Panc1 (cell line): ENCODE data around the gene TOR1A.

Experiments
- TF ChIP-seq, protein P1 (sequence below): fragments of 450-650 bp; IDR thresholded peaks from 2 replicates; pipeline ENCODE4 v1.5.1; 2017; ENCODE audit warnings: mild to moderate bottlenecking
- TF ChIP-seq, protein P2 (sequence below), 2 experiments: IDR thresholded peaks; 2 replicates each; pipeline ENCODE4 v1.6.1; 2011 to 2012; ENCODE audit warnings: low read depth in 2 of 2, control low read depth in 1 of 2, low read length in 1 of 2, mild to moderate bottlenecking in 1 of 2, moderate library complexity in 1 of 2; ENCODE audit not compliant: insufficient read depth in 1 of 2

DNA sequence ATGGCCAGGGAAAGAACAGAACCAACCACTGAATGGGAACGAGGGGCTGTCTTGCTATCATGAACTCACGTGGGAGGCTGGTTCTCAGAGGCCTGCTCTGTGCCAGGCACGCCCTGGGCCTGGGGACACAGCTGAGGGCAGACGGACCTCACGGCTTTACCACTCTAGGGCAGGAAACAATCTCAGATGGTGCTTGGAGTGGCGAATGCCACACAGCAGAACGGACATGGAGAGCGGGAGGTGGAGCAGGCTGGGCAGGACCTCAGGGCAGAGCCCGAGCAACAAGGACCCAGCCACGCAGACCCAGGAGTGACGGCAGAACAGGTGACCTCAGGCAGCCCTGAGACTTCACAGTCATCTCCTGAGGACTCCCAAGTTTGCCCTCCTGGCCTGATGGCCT is 8.7 kb downstream of the TOR1A start:
- TF ChIP-seq, protein P1, sequence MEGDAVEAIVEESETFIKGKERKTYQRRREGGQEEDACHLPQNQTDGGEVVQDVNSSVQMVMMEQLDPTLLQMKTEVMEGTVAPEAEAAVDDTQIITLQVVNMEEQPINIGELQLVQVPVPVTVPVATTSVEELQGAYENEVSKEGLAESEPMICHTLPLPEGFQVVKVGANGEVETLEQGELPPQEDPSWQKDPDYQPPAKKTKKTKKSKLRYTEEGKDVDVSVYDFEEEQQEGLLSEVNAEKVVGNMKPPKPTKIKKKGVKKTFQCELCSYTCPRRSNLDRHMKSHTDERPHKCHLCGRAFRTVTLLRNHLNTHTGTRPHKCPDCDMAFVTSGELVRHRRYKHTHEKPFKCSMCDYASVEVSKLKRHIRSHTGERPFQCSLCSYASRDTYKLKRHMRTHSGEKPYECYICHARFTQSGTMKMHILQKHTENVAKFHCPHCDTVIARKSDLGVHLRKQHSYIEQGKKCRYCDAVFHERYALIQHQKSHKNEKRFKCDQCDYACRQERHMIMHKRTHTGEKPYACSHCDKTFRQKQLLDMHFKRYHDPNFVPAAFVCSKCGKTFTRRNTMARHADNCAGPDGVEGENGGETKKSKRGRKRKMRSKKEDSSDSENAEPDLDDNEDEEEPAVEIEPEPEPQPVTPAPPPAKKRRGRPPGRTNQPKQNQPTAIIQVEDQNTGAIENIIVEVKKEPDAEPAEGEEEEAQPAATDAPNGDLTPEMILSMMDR, result no peak
- TF ChIP-seq, protein P2, sequence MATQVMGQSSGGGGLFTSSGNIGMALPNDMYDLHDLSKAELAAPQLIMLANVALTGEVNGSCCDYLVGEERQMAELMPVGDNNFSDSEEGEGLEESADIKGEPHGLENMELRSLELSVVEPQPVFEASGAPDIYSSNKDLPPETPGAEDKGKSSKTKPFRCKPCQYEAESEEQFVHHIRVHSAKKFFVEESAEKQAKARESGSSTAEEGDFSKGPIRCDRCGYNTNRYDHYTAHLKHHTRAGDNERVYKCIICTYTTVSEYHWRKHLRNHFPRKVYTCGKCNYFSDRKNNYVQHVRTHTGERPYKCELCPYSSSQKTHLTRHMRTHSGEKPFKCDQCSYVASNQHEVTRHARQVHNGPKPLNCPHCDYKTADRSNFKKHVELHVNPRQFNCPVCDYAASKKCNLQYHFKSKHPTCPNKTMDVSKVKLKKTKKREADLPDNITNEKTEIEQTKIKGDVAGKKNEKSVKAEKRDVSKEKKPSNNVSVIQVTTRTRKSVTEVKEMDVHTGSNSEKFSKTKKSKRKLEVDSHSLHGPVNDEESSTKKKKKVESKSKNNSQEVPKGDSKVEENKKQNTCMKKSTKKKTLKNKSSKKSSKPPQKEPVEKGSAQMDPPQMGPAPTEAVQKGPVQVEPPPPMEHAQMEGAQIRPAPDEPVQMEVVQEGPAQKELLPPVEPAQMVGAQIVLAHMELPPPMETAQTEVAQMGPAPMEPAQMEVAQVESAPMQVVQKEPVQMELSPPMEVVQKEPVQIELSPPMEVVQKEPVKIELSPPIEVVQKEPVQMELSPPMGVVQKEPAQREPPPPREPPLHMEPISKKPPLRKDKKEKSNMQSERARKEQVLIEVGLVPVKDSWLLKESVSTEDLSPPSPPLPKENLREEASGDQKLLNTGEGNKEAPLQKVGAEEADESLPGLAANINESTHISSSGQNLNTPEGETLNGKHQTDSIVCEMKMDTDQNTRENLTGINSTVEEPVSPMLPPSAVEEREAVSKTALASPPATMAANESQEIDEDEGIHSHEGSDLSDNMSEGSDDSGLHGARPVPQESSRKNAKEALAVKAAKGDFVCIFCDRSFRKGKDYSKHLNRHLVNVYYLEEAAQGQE (IDR thresholded peaks at IDR 0.05; ENCODE audit: insufficient read depth in 1 of 2, low read depth in 2 of 2, low read length in 1 of 2), result no peak
